Measurements from ENCODE around the gene DNAJC18.
"Not testable (repeated sequence)": the region's sequence is repeated elsewhere in the genome, so short reads cannot be mapped to it uniquely, and the experiment has no call there.

DNAJC18 gene

DNA sequence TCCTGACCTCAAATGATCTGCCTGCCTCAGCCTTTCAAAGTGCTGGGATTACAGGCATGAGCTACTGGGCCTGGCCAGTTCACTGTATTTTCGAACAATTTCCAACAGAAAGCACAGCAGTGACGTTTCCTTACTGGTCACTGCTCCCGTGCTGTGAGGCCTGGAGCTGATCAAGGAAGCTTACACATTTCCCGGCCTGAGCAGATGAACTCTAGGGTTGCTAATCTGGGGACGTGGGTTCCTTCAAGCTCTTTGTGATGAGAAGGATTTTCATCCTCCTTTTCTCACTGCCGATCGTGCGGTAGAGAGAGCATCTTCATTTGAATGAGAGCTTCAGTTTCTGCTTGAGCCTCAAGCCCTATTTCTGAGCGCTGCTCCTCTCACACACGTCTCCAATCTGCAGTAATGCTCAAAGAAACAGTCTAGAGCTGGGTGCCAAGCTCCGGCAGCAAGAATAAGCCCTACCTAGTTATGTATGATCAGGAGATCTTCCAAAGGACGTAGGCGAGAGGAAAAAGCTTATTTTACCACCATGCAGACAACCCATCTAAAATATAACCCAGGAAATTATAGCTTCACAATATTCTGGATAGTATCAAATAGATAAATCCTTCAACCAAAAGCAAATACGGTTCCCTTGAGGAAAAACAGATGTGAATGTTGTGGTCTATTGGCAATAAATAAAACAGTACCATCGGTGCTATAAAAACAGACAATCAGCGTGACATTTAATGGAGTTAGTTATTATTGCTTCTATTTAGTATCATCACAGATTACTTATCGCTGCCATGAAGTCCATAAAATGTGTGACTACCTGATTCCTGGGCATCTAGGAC lies 28.1 kb downstream of the DNAJC18 start:
- no peak for DNase-seq (ENCODE audit: low read depth, low spot score)
- H3K4me3 ChIP-seq (ENCODE audit: low read length) = no peak overlapping the region

- no peak for DNase-seq (ENCODE audit: low read depth, low spot score)
- H3K4me3 ChIP-seq (ENCODE audit: low read length) = no peak overlapping the region
Measured at GRCh38 chr5:139410121-139410992, 29.0 kb downstream of the DNAJC18 start.

- not testable (repeated sequence) for H3K4me3 ChIP-seq (ENCODE audit: low read length); DNase-seq (ENCODE audit: low read depth, low spot score)
Measured at GRCh38 chr5:139409116-139409515, 30.2 kb downstream of the DNAJC18 start.

DNA sequence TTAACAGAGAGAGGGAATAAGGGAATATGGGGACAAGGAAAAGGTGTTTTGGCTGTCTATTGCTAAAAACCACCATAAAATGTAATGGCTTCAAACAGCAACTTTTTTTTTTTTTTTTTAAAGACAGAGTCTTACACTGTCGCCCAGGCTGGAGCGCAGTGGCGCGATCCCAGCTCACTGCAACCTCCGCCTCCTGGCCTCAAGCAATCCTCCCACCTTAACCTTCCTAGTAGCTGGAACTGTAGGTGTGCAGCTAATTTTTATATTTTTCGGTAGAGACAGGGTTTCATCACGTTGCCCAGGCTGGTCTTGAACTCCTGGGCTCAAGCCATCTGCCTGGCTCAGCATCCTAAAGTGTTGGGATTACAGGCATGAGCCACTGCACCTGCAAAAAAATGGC lies 31.1 kb downstream of the DNAJC18 start:
- H3K4me3 ChIP-seq (ENCODE audit: low read length) = no peak overlapping the region
- DNase-seq (ENCODE audit: low read depth, low spot score) = no peak

GRCh38 chr5:139407517-139407916 lies 31.8 kb downstream of the DNAJC18 start:
- no peak overlapping the region for H3K4me3 ChIP-seq (ENCODE audit: low read length)
- no peak for DNase-seq (ENCODE audit: low read depth, low spot score)

GRCh38 chr5:139406963-139407362 lies 32.4 kb downstream of the DNAJC18 start:
- no peak for DNase-seq (ENCODE audit: low read depth, low spot score)
- H3K4me3 ChIP-seq (ENCODE audit: low read length) = no peak overlapping the region

DNA sequence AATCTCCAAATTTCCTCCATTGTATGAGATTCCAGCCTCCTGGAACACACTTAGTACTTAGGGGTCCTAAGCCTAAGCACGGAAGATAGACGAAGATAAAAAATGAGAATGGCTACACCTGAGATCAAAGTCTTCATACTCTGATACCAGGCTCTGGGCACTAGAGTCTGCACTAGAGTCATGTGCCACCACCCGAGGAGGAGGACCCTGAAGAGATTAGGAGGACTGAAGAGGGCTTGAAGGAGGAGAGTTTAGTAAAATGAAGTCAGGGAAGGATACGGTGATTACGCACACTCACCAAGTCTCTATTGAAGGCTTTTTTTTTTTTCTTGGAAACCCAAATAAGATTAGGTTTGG lies 34.9 kb downstream of the DNAJC18 start:
- peak overlapping the region; percentile 68 for H3K4me3 ChIP-seq (ENCODE audit: low read length)
- DNase-seq (ENCODE audit: low read depth, low spot score) = no peak

DNA sequence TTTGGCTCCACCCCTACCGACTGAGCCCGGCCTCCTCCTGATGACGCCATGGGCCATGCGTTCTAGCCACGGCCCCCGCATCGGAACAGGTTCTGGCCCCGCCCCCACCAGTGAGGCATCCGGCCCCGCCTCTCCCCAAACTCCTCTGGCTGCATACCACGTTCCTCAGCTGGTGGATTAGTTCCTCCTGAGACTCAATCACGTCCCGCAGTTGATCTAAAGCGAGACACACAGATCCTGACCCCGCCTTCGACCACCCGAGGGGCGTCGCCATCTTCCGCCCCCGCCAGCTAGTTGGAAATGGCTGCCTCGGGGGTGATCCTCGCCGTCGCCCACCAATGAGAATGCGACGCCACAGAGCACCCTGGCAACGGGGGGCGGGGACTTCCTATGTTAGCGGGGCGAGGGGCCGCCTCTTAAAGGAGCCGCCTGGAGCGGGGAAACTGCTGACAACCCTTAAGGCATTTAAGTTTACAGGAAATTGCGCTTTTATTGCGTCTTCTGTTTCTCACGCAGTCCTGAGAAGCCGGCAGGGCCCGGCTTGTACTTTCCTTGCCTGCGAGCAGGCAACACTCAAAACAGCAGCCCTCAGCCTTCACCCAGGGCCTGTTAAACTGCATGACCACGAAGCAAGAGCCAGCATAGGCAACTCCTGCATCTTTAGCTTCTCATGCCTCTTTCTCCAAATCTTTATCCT lies 35.4 kb downstream of the DNAJC18 start, which contains the start of gene SPATA24:
Gene SPATA24, minus strand, starts transcription at position 303 of the 697 bp plus-strand sequence. Its CDS starts 29 bp downstream, at position 274.
- DNase-seq (ENCODE audit: low read depth, low spot score) = peak; percentile 97
- peak within 1 kb of the TSS; percentile 68 for H3K4me3 ChIP-seq (ENCODE audit: low read length)

DNA sequence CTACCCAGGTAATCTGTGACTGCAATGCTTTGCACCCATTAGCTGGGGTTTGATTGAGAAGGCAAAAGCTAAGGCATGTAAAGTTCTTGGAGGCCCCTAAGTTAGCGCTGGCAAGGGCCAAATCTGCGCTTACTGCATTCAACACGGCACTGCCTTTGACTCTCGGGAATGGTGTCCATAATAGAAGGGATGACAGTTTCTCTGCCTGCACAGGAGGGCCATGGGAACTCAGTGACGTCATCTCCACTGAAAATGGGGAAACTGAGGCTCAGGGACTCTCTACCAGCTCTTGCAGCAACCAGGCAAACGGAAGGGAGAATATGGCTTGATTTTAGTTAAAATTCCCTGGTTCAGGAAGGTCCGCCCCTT lies 35.9 kb downstream of the DNAJC18 start:
- peak overlapping the region; percentile 68 for H3K4me3 ChIP-seq (ENCODE audit: low read length)

GRCh38 chr5:139402561-139403158 lies 36.7 kb downstream of the DNAJC18 start:
- no peak for DNase-seq (ENCODE audit: low read depth, low spot score)

More for the DNA sequence above, 35.9 kb downstream of the DNAJC18 start:
- DNase-seq (ENCODE audit: low read depth, low spot score) = no peak

GRCh38 chr5:139401546-139401945 lies 37.8 kb downstream of the DNAJC18 start:
- DNase-seq (ENCODE audit: low read depth, low spot score) = no peak

More at GRCh38 chr5:139402561-139403158, 36.7 kb downstream of the DNAJC18 start:
- H3K4me3 ChIP-seq (ENCODE audit: low read length) = peak overlapping the region; percentile 68; the same call in 1 of the 2 replicates

DNA sequence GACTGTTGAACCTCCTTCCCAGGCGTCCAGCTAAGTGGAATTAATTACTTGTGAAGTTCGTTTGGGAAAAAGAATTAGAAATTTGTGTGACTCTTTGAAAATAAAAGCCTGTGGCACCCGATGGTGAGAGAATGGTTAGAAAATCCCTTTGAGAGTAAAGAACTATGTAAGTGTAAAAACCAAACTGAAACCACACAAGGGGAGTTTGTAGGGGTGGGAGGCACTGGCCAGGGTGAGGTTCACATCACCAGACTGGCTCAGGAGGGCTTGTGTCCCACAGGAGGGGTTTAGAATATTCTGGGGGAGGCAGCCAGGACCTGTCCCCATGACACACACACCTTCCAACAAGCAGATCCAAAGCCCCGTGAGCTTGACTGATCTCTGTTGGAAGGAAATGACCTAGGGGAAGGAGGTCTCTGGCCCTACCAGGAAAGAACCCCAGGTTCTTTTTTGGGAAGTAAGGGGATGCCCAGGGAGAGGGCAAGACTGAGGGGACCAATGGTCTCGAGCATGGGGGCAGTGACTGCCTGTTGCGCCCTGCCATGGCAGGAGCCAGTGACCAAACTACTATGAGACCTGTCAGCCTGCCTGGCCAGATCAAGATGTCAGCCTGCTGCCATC lies 39.7 kb downstream of the DNAJC18 start:
- no peak for DNase-seq (ENCODE audit: low read depth, low spot score)
- no peak overlapping the region for H3K4me3 ChIP-seq (ENCODE audit: low read length)

More at GRCh38 chr5:139401546-139401945, 37.8 kb downstream of the DNAJC18 start:
- H3K4me3 ChIP-seq (ENCODE audit: low read length) = no peak overlapping the region

DNA sequence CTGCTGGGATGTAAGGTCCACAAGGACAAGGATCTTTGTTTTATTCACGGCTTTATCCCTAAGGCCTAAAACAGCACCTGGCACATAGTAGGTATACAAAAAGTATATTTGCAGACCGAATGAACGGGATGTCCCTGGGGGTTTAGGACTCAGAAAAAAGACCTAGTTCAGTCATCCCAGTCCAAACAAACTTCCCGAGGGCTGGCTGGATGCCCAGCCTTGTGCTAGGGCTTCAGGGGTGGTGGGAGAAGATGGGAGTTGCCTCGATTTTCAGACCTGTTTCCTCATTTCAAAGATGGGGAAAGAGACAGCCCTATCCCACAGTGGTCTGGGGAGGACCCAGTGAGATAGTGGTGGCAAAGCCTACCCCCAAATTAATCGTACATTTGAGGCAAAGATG lies 41.4 kb downstream of the DNAJC18 start:
- DNase-seq (ENCODE audit: low read depth, low spot score) = no peak
- H3K4me3 ChIP-seq (ENCODE audit: low read length) = no peak overlapping the region

DNA sequence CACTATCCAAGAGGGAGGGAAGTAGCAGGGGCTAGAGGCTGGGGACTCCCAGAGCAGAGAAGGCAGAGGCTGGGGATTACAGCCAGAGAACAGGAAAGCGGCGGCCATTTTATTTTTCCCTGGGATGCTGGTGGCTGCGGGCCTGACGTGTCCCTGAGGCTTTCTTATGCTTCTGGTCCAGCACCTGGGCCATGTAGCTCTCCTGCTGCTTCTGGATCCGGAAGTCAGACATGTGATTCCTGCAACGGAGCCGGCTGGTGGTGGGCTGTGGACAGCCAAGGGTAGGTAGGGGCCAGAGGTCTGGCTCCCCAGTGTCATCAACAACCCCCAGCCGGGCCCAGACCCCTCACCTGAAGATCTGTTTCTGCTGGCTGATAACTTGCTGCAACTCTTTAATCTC lies 42.6 kb downstream of the DNAJC18 start:
- H3K4me3 ChIP-seq (ENCODE audit: low read length) = no peak overlapping the region
- no peak for DNase-seq (ENCODE audit: low read depth, low spot score)

- no peak for DNase-seq (ENCODE audit: low read depth, low spot score)
- no peak overlapping the region for H3K4me3 ChIP-seq (ENCODE audit: low read length)
Measured at GRCh38 chr5:139395844-139396640, 43.3 kb downstream of the DNAJC18 start.

DNA sequence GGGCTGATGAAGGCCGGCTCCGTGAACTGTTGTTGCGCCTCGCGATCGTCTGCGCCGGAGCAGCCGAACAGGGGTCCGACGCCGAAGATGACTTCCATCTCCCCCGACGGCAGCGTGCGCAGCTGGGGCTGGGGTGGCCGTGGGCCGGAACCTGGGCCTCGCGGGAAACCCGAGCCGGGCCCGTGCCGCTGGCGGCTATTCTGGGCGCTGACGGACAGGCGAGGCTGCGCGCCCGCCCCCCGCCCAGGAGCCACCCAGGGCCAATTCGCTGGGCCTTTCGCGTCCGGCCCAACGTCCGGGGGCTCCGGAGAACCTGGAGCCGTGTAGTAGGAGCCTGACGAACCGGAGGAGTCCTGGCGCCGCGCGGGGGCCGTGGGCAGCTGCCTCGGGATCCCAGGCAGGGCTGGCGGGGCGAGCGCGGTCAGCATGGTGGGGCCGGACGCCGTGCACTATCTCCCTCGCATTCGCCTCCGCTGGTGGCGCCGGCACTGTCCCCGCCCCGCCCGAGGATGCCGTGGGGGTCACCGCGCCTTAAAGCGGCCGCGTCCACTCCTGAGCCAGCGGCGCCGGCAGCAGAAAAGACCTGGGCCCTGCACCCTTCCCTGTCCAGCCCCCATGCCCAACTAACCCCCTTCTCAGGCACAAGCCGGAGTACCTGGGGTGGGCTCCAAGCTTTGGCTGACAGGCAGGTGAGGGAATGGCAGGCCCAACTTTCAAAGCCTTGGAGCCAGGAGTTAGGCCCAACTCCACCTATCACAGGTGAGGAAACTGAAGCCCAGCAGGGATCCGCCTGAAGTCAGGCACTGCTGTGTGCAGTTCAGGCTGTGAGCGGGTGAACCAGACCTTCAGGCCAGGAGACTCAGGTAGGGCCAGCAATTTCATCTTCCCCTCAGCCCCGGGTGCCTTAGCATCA lies 44.4 kb downstream of the DNAJC18 start, which contains the start of gene PROB1:
Gene PROB1, minus strand, starts transcription at position 451 of the 913 bp plus-strand sequence. Its CDS starts 23 bp downstream, at position 428.
- no peak within 1 kb of the TSS for H3K4me3 ChIP-seq (ENCODE audit: low read length)
- no peak for DNase-seq (ENCODE audit: low read depth, low spot score)
